Vagina (tissue), 2 donors: ENCODE measurements around the gene ISCU. TPM values are rescaled to one million over a fixed set of nuclear protein-coding genes. Genes with fewer than 3 reads are reported as not detected.

Experiments used
- DNase-seq, 2 donors: peaks; one replicate each; pipeline ENCODE4 v3.0.0-alpha.2; 2017; ENCODE audit errors: extremely low spot score in 2 of 2
- H3K27ac ChIP-seq: fragments of 200-600 bp; sonication (generic); one replicate; pipeline ENCODE4 v1.5.1; 2019
- H3K27me3 ChIP-seq: fragments of 200-600 bp; sonication (generic); one replicate; pipeline ENCODE4 v1.5.1; 2019
- H3K36me3 ChIP-seq, 2 donors: fragments of 200-600 bp; sonication (generic); one replicate each; pipeline ENCODE4 v1.5.1; 2017 to 2019
- H3K4me1 ChIP-seq: fragments of 200-600 bp; sonication (generic); one replicate; pipeline ENCODE4 v1.5.1; 2019
- H3K4me3 ChIP-seq, 2 donors: fragments of 200-600 bp; sonication (generic); 1 replicate in 1 of 2; 2 replicates in 1 of 2; pipeline ENCODE4 v1.5.1; 2016 to 2019
- H3K9me3 ChIP-seq: fragments of 200-600 bp; sonication (generic); one replicate; pipeline ENCODE4 v1.5.1; 2019
- CTCF ChIP-seq, 3 experiments: fragments of 450-650 bp in 2 of 3; fragments of 200-600 bp in 1 of 3; sonication (generic) in 1 of 3; IDR thresholded peaks; one replicate each; pipeline ENCODE4 v1.5.1; 2017 to 2019; ENCODE audit warnings: antibody characterized with exemption in 3 of 3, mild to moderate bottlenecking in 2 of 3, moderate library complexity in 2 of 3
- POLR2A ChIP-seq, 2 donors: fragments of 450-650 bp; IDR thresholded peaks; one replicate each; pipeline ENCODE4 v1.6.1; 2017; ENCODE audit warnings: antibody characterized with exemption in 2 of 2, mild to moderate bottlenecking in 2 of 2, moderate library complexity in 2 of 2
- POLR2AphosphoS5 ChIP-seq, 2 donors: sonication (generic); formaldehyde crosslinking; IDR thresholded peaks; one replicate each; pipeline ENCODE4 v1.9.0; 2017; ENCODE audit warnings: antibody characterized with exemption in 2 of 2, mild to moderate bottlenecking in 2 of 2, low read depth in 1 of 2; ENCODE audit not compliant: insufficient read depth in 1 of 2
- intact Hi-C: fragments of 100-400 bp; cut with DNase I; formaldehyde crosslinking; loops from one replicate; pipeline ENCODE4 v1.15.1; 2023
- total RNA-seq: library from RNA; depleted of rRNA; stranded (reverse); fragments of >200 nt; gene quantifications from one replicate; pipeline ENCODE4 v1.2.3, GENCODE V29; 2016

Gene ISCU
- total RNA-seq, 1 donor from 2014 or later, result 167 TPM

GRCh38 chr12:108559007-108559655, 3.3 kb upstream of the ISCU start:
- no peak for DNase-seq
- Histone ChIP-seq H3K27ac (no peak overlapping the region), H3K9me3 (no peaks in the 10 kb centered on the region), H3K4me3 (no peak overlapping the region), H3K4me1 (peaks cover 79% of the 10 kb centered on the region), H3K36me3 (peaks cover 0 to 5% of the 10 kb centered on the region in 2 donors), H3K27me3 (no peaks in the 10 kb centered on the region)
- no peak for TF ChIP-seq CTCF (IDR thresholded peaks at IDR 0.05)
- TF ChIP-seq POLR2AphosphoS5 (IDR thresholded peaks at IDR 0.05; ENCODE audit: insufficient read depth in 1 of 2, low read depth in 1 of 2), result no peak
- no peak for TF ChIP-seq POLR2A (IDR thresholded peaks at IDR 0.05)
- intact Hi-C loops, result no loop called here

DNA sequence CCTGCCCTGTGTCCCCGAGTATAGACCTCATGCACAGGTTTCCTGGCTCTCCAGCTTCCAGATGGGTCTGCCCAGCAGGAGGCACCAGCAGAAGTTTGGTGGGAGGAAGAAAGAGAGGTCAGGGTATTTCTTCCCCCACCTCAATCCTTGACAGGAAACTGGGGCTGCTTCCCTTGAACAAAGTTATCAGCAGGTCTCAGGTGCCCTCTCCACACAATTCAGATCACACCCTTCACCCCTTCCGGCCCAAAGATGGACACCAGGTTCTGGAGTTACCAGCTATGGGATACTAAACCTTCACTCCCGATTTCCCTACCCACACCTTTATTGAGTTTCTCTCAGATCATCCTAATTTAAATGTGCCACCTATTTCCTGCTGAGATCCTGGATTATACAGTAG, 2.6 kb upstream of the ISCU start:
- no peak for DNase-seq
- H3K4me1 ChIP-seq, result peaks cover 82% of the 10 kb centered on the region
- no peak overlapping the region for H3K27ac ChIP-seq
- no peaks in the 10 kb centered on the region for H3K27me3 ChIP-seq
- H3K4me3 ChIP-seq, result peak overlapping the region; percentile 64 to 94
- peaks cover 0 to 11% of the 10 kb centered on the region in 2 donors for H3K36me3 ChIP-seq
- intact Hi-C loops, result loop anchor here (5.0 to 10.0 kb wide), 3 partner anchors 243 to 538 kb away; partner anchors contain the start of genes SSH1 and UNG
- no peaks in the 10 kb centered on the region for H3K9me3 ChIP-seq
- TF ChIP-seq CTCF (IDR thresholded peaks at IDR 0.05) (no peak), POLR2AphosphoS5 (IDR thresholded peaks at IDR 0.05; ENCODE audit: insufficient read depth in 1 of 2, low read depth in 1 of 2) (no peak), POLR2A (IDR thresholded peaks at IDR 0.05) (no peak)

- Histone ChIP-seq H3K36me3 (peaks cover 0 to 17% of the 10 kb centered on the region in 2 donors), H3K4me3 (peak overlapping the region; percentile 64 to 94), H3K4me1 (peaks cover 80% of the 10 kb centered on the region), H3K9me3 (no peaks in the 10 kb centered on the region), H3K27me3 (no peaks in the 10 kb centered on the region), H3K27ac (peak overlapping the region; percentile 94)
- no peak for TF ChIP-seq POLR2A (IDR thresholded peaks at IDR 0.05)
- DNase-seq, result no peak
- intact Hi-C loops, result loop anchor here (5.0 to 10.0 kb wide), 3 partner anchors 242 to 537 kb away; partner anchors contain the start of genes SSH1 and UNG
These were observed 2.1 kb upstream of the ISCU start for GRCh38 chr12:108560321-108560721.

GRCh38 chr12:108560752-108561719, 1.4 kb upstream of the ISCU start, which contains the start of gene SART3:
Gene SART3 (minus strand): TSS chr12:108561173. CDS start chr12:108561154, 19 bp downstream.
- no peaks in the 10 kb centered on the region for H3K27me3 ChIP-seq
- peak within 1 kb of the TSS; percentile 94 for H3K27ac ChIP-seq
- H3K9me3 ChIP-seq, result no peaks in the 10 kb centered on the region
- peak within 1 kb of the TSS; percentile 64 to 94 for H3K4me3 ChIP-seq
- TF ChIP-seq POLR2AphosphoS5 (IDR thresholded peaks at IDR 0.05; ENCODE audit: insufficient read depth in 1 of 2, low read depth in 1 of 2) (peak; percentile 94 to 100), CTCF (IDR thresholded peaks at IDR 0.05) (no peak), POLR2A (IDR thresholded peaks at IDR 0.05) (peak in 1 of 2 donors; percentile 43)
- DNase-seq, result no peak
- H3K36me3 ChIP-seq, result peaks cover 0 to 24% of the 10 kb centered on the region in 2 donors
- peaks cover 80% of the 10 kb centered on the region for H3K4me1 ChIP-seq
- intact Hi-C loops, result loop anchor here (5.0 to 10.0 kb wide), 3 partner anchors 241 to 536 kb away; partner anchors contain the start of genes SSH1 and UNG

DNA sequence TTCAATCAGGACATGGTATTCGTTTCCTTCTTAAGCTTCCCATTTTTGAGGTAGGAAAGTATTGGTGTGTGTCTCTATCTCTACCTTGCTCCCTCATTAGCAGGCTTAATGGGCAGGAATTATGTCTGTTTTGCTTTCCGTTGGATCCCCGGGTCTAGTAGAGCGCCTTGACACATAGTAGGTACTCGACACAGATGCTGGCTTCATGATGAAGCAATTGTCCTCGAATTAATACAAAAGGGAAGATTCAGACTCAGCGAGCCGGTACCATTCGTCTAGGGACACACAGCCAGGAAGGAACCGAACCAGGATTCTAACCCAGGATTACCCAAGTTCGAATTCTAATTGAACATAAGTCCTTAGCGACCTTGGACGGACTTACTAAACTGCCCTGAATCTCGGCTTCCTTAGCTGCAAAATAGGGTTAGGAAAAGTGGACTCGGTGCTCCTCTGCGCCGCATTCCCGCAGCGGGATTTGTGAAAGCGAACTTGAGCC, 496 bp upstream of the ISCU start:
- Histone ChIP-seq H3K4me3 (peak overlapping the region; percentile 64 to 94), H3K36me3 (peaks cover 0 to 30% of the 10 kb centered on the region in 2 donors), H3K27ac (peak overlapping the region; percentile 94), H3K27me3 (no peaks in the 10 kb centered on the region), H3K9me3 (no peaks in the 10 kb centered on the region), H3K4me1 (peaks cover 74% of the 10 kb centered on the region)
- no peak for DNase-seq
- intact Hi-C loops, result loop anchor here (2.0 to 10.0 kb wide), 4 partner anchors 57 to 535 kb away; partner anchors contain the start of genes SSH1 and UNG
- TF ChIP-seq POLR2A (IDR thresholded peaks at IDR 0.05), result no peak
- TF ChIP-seq CTCF (IDR thresholded peaks at IDR 0.05), result no peak
- no peak for TF ChIP-seq POLR2AphosphoS5 (IDR thresholded peaks at IDR 0.05; ENCODE audit: insufficient read depth in 1 of 2, low read depth in 1 of 2)
